SK-N-MC (cell line): ENCODE measurements around the gene C3orf85.

Experiments used
- EZH2 ChIP-seq: fragments of 200-600 bp; sonication (generic); IDR thresholded peaks from one replicate; pipeline ENCODE4 v1.6.1; 2017; ENCODE audit warnings: antibody characterized with exemption
- FOXP2 ChIP-seq: optimal IDR thresholded peaks from 2 replicates; pipeline ENCODE3; 2011; ENCODE audit warnings: mild to moderate bottlenecking, moderate library complexity; ENCODE audit not compliant: insufficient read depth; ENCODE audit errors: extremely low read length, control extremely low read depth
- POLR2AphosphoS5 ChIP-seq: IDR thresholded peaks from 2 replicates; pipeline ENCODE4 v1.6.1; 2012; ENCODE audit warnings: mild to moderate bottlenecking, low read depth, low read length, borderline replicate concordance

DNA sequence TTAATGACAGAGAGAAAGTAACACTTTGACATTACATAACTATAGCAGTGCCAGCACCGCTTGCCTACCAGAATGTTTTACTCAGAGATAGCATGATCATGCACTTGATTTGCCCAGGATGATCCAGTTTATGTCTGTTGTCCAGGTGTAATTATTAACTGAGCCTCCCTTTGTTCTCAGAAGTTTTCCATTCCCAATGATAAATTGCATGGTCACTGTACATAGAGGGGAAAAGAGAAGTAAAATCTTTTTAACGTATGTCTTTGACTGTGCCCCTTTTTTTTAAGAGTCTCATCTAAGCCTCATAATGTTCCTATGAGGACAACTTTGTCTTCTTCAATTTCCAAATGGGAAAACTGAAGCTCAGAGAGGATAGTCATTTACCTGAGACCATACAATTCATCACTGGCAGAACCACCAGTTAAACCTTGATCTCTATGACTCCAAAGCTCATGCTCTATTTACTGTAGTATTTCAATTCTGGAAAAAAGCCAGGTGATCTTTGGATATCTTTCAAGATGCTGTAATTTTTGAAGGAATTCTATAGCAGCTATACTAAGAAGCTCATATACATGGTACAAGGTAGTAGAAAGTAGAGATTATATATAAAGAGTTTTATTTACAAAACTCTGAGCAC, 25.1 kb downstream of the C3orf85 start:
- no peak for TF ChIP-seq POLR2AphosphoS5
- TF ChIP-seq EZH2, result no peak
- no peak for TF ChIP-seq FOXP2
